Osteoblast (primary cell): Measurements from ENCODE around the gene DUSP6. TPM values are rescaled to one million over a fixed set of nuclear protein-coding genes. Genes with fewer than 3 reads are reported as not detected.

Experiments used
- DNase-seq: peaks from one replicate; pipeline ENCODE4 v3.0.0; 2011; ENCODE audit warnings: low spot score, mixed read lengths; ENCODE audit not compliant: insufficient read length; ENCODE audit errors: missing footprints
- H2AFZ ChIP-seq: 2 replicates; pipeline ENCODE4 v1.6.0; 2011; ENCODE audit warnings: mild to moderate bottlenecking, low read length
- H3K27ac ChIP-seq: 2 replicates; pipeline ENCODE4 v1.5.1; 2011; ENCODE audit warnings: mild to moderate bottlenecking, low read depth, low read length, moderate library complexity
- H3K27me3 ChIP-seq: 2 replicates; pipeline ENCODE4 v1.6.0; 2012; ENCODE audit warnings: mild to moderate bottlenecking, control low read depth, inconsistent platforms, low read length, moderate library complexity; ENCODE audit not compliant: insufficient read depth
- H3K36me3 ChIP-seq: 2 replicates; pipeline ENCODE4 v1.5.1; 2011; ENCODE audit warnings: mild to moderate bottlenecking, low read length, control low read depth, moderate library complexity; ENCODE audit not compliant: insufficient read depth
- H3K4me1 ChIP-seq: 2 replicates; pipeline ENCODE4 v1.5.1; 2011; ENCODE audit warnings: mild to moderate bottlenecking, low read length, control low read depth, moderate library complexity; ENCODE audit not compliant: insufficient read depth
- H3K4me2 ChIP-seq: 2 replicates; pipeline ENCODE4 v1.6.0; 2011; ENCODE audit warnings: mild to moderate bottlenecking, low read length; ENCODE audit not compliant: insufficient read depth
- H3K4me3 ChIP-seq: fragments of 200-600 bp; sonication (generic); 3 replicates; pipeline ENCODE4 v1.5.1; 2012; ENCODE audit warnings: mild to moderate bottlenecking, low read length, inconsistent platforms; ENCODE audit not compliant: insufficient read depth
- H3K79me2 ChIP-seq: 2 replicates; pipeline ENCODE4 v1.6.0; 2012; ENCODE audit warnings: mild to moderate bottlenecking, low read length, control low read depth, inconsistent platforms; ENCODE audit not compliant: insufficient read depth
- H3K9me3 ChIP-seq: 2 replicates; pipeline ENCODE4 v1.5.1; 2011; ENCODE audit warnings: low read depth, low read length, control low read depth
- H4K20me1 ChIP-seq: 2 replicates; pipeline ENCODE4 v1.6.0; 2012; ENCODE audit warnings: mild to moderate bottlenecking, low read length, control low read depth; ENCODE audit not compliant: insufficient read depth
- CTCF ChIP-seq: IDR thresholded peaks from 2 replicates; pipeline ENCODE4 v1.5.1; 2011; ENCODE audit warnings: mild to moderate bottlenecking, low read depth, low read length, moderate library complexity; ENCODE audit errors: extremely low read depth
- total RNA-seq: library from RNA; depleted of rRNA; stranded (reverse); fragments of >200 nt; gene quantifications from 2 replicates; pipeline ENCODE4 v1.2.3, GENCODE V29; 2012

Gene DUSP6
- total RNA-seq, 1 donor = 30.0 TPM

- H3K36me3 ChIP-seq = no peaks in the 10 kb centered on the region
- H4K20me1 ChIP-seq = no peaks in the 10 kb centered on the region
- H3K4me3 ChIP-seq = no peak overlapping the region
- H3K79me2 ChIP-seq = no peaks in the 10 kb centered on the region
- no peak for DNase-seq
- no peak for TF ChIP-seq CTCF
- H2AFZ ChIP-seq = peak overlapping the region; percentile 19
- no peaks in the 10 kb centered on the region for H3K27me3 ChIP-seq
- H3K4me1 ChIP-seq = no peaks in the 10 kb centered on the region
- no peak overlapping the region for H3K4me2 ChIP-seq
- H3K27ac ChIP-seq = no peak overlapping the region
- no peaks in the 10 kb centered on the region for H3K9me3 ChIP-seq
Observed at GRCh38 chr12:89309815-89310214, 42.5 kb downstream of the DUSP6 start.

- DNase-seq = no peak
- Histone ChIP-seq H3K4me2 (peak overlapping the region; percentile 56), H2AFZ (peak overlapping the region; percentile 86), H3K27ac (no peak overlapping the region), H3K36me3 (no peaks in the 10 kb centered on the region), H3K27me3 (no peaks in the 10 kb centered on the region), H3K79me2 (no peaks in the 10 kb centered on the region), H4K20me1 (no peaks in the 10 kb centered on the region), H3K4me3 (peak overlapping the region; percentile 46), H3K9me3 (no peaks in the 10 kb centered on the region), H3K4me1 (no peaks in the 10 kb centered on the region)
- no peak for TF ChIP-seq CTCF
Observed at GRCh38 chr12:89309440-89309802, 42.9 kb downstream of the DUSP6 start.

GRCh38 chr12:89307474-89308253 is 44.6 kb downstream of the DUSP6 start:
- DNase-seq = no peak

More at GRCh38 chr12:89307474-89308253, 44.6 kb downstream of the DUSP6 start:
- TF ChIP-seq CTCF = no peak
- Histone ChIP-seq H3K36me3 (no peaks in the 10 kb centered on the region), H3K4me1 (no peaks in the 10 kb centered on the region), H3K27ac (no peak overlapping the region), H3K27me3 (no peaks in the 10 kb centered on the region), H3K4me2 (no peak overlapping the region), H4K20me1 (no peaks in the 10 kb centered on the region), H3K4me3 (no peak overlapping the region), H2AFZ (peak overlapping the region; percentile 24), H3K9me3 (no peaks in the 10 kb centered on the region), H3K79me2 (no peaks in the 10 kb centered on the region)
